Putamen (tissue), 1 donor: ENCODE results near the gene MYH6.
"Not testable (repeated sequence)": the region's sequence is repeated elsewhere in the genome, so short reads cannot be mapped to it uniquely, and the experiment has no call there.

Experiments used
- DNase-seq: peaks from one replicate; pipeline ENCODE4 v3.0.0-alpha.2; 2016; ENCODE audit warnings: low spot score

MYH6 gene

DNA sequence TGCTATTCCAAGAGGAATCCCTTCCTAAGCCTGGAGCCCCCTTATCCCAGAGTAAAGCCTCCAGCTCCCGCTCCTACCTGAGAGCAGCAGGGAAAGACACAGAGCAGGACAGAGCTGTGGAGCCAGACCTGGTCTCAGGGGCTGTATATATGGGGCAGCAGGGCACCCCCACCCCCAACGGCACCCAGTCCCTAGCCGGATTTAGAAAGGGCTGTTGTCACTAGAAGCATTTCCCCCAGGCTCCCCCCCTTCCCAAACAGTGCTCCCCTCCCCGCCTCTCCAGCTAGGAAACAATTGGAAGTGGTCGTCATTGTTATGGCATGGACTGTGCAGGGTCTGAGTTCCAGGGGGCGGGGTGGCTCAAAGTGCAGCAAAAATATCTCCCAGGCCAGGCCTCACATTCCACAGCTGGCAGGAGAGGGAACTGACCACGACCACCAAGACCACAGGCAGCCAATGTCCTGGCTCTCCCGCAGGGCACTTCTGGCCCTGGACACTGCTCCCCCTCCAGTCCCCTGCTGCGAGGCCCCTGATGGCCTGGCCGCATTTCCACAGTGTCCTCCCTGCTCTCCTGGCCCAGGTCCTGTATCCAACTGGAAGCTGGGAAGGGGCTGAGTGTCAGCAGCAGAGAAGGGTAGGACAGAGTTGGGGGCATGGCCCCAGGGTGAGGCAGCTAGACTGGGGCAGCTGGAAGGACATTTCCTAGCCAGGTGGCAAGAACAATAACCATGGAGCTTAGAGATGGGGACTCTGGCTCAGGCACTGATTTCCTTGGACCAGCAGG lies 27.7 kb upstream of the MYH6 start, which contains the start of gene MYH7:
TSS of gene MYH7 (minus strand) at position 118 of the 784 bp plus-strand sequence. CDS start 1,928 bp downstream, outside the sequence.
- DNase-seq = no peak

DNA sequence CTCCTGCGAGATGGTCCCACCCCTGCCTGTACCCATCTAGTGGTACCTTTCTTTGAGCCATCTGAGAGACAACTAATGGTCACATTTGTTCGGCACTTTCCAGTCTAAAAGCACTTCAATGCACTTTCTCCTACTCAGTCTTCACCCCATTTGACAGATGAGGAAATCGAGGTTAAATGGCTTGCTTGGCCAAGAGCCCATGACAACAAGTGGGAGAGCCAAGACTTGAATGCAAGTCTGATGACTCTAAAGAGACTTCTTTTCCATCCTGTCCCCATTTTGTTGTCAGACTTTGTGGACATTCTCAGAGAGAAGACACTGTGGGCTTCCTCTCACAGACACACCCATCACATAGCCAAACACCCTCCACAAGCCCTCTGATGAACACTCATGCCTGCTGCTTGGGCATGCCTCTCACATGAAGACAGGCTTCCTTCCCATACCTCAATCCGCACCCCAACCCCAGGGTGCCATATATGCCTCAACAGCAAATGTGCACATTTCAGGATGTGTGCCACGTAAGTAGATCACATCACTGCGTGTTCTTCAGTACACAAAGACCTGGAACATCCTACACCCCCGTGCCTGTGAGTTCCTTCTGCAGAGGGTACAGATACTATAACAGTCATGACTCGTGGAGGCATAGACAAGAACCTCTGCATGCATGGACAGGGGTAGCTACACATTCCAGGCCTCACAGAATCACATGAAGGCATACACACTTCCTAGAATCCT lies 26.6 kb upstream of the MYH6 start:
- DNase-seq = peak; percentile 28

DNA sequence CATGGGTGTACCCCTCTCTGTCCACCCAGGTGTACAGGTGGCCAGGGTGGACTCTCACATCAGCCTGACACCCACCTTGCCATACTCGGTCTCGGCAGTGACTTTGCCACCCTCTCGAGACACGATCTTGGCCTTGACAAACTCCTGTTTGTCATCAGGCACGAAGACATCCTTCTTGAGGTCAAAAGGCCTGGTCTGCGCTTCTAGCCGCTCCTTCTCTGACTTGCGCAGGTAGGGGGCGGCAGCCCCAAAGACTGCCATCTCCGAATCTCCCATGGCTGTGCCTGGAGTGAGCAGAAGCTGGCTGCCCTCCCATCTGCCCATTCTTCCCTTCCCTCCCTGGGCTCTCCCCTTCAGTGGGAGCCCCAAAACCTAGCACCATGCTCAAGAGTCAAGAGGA lies 25.4 kb upstream of the MYH6 start:
- no peak for DNase-seq

DNA sequence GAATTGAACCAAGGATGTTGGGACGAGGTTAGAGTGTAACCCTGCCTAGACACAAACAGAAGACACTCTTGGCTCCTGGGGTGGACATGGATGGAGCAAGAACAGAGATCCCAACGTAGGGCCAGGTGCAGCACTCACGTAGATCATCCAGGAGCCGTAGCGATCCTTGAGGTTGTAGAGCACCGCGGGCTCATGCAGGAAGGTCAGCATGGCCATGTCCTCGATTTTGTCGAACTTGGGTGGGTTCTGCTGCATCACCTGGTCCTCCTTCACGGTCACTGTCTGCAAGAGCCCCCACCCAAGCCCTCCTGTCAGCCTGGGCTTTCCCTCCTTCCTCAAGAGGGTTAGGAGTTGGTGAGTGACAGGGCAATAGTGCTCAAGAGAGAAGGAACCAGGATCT lies 24.9 kb upstream of the MYH6 start:
- DNase-seq = no peak

DNA sequence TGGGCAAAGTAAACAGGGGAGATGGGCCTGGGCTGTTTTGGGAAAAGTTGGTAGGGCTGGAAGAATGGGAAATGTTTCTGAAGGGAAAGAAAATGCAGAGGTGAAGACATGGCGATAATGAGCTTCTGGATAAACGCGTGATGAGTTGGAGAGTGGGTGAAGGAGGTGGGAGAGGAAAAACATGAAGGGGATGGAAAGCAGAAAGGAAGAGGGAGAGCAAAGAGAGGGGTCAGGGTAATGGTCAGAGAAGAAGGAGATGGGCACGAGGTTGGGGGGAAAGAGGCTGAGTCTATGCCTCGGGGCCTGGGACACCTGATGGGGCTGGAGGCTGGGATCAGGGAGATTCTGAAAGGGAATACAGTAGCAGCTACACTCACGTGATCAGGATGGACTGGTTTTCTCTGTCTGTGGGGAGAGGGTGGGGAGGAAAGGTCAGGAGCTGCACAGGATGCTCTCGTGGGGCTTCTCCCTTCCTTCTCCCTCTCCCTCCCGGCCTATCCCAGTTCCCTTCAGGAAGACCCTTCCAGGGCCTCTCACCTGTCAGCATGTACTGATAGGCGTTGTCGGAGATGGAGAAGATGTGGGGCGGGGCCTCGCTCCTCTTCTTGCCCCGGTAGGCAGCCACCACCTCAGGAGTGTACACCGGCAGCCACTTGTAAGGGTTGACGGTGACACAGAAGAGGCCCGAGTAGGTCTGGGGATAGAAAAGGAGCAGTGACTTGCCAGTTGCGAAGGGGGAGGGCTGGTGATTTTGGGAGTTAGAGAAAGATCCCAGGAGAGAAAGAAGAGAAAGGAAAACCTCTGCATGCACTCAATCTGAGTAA lies 24.2 kb upstream of the MYH6 start:
- DNase-seq = no peak

DNA sequence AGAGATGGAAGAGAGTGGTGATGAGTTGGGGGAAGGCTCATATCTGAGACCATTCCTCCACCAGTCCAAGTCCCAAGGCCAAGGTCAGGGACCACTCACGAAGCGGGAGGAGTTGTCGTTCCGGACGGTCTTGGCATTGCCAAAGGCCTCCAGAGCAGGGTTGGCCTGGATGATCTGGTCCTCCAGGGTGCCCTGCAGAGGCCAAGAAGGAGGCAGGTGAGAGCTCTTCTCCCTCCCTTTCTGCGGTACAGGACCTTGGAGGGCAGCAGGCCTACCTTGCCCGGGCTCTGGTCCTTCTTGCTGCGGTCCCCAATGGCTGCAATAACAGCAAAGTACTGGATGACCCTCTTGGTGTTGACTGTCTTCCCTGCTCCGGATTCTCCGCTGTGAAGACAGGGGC lies 23.4 kb upstream of the MYH6 start:
- no peak for DNase-seq

DNA sequence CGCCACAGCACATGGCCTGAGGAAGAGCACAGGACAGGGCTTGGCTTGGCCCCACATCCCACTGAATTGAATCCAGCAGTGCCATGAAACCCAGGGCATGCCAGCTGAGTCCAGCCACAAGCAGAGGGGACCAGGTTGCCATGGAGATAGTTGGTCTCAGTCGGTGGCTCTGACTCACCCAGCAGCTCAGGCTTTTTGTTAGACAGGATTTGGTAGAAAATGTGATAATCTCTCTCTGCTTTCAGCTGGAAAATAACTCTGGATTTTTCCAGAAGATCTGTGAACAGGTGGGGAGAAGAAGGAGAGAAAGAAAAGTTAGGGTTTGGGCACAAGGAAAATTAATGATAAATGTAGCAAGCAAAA lies 22.6 kb upstream of the MYH6 start:
- no peak for DNase-seq

DNA sequence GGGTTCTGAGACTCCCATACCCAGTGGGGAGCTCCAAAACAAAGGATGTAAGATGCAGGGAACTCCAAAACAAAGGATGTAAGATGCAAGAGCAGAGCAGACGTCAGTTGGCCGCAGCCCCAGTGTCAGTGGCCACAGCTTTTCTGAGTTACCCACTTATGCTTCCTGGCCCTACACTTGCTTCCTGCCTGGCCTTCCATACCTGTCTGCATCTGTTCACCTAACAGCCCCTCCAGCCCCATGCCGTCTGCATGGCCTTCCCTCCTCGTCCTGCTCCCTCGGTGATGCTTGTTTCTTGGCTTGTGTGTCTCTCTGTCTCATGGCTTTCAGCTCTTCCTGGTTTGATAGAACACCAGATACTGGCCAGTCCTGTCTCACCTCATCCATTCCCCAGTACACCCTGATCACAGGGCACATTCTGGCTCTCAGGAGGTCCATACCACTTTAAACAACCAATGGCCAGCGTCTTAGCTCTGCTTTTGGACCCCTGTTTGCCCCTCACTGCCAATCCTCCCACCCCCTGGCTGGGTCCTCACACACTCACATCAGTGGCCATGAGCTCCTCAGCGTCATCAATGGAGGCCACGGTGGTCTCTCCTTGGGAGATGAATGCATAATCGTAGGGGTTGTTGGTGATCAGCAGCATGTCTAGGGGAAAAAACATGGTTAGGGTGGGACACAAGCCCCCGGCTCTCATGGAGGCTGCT lies 22.1 kb upstream of the MYH6 start:
- no peak for DNase-seq

DNA sequence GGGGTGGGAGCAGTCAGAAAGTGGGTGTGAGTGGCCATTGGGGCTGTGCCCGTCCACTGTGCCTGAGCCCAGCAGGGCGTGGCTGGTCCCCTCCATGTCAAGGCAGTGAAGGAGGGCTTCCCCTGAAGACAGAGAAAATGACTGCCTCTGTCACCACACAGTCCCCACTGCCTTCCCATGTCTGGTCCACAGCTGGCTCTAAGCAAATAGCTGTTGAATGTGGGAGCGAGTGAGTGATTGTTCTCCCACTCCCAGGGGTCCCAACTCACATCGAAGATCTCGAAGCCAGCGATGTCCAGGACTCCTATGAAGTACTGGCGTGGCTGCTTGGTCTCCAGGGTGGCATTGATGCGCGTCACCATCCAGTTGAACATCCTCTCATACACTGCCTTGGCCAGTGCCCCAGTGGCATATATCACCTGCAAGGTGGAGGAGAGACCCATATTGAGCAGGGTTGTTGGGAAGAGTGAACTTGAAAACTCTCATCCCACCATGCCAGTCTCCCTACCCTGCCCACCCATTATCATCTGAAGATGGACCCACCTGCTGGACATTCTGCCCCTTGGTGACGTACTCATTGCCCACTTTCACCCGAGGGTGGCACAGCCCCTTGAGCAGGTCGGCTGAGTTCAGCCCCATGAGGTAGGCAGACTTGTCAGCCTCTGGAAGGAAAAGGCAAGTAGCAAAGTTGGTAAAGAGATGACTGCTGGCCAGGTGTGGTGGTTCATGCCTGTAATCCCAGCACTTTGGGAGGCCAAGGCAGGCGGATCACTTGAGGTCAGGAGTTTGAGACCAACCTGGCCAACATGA lies 20.8 kb upstream of the MYH6 start:
- no peak for DNase-seq

DNA sequence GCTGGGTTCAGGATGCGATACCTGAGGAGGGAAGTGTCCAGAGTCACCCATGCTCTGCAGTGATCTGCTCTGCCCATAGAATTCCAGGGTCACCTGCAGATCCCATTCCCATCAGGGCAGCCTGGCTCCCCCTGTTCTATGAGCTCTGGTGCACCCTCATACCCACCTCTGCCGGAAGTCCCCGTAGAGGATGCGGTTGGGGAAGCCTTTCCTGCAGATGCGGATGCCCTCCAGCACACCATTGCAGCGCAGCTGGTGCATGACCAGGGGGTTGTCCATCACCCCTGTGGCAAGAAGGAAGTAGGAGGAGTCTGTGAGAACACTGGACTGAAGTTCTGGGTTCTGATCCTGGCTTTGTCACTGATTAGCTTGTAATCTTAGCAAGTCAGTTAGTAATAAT lies 17.7 kb upstream of the MYH6 start:
- not testable (repeated sequence) for DNase-seq

DNA sequence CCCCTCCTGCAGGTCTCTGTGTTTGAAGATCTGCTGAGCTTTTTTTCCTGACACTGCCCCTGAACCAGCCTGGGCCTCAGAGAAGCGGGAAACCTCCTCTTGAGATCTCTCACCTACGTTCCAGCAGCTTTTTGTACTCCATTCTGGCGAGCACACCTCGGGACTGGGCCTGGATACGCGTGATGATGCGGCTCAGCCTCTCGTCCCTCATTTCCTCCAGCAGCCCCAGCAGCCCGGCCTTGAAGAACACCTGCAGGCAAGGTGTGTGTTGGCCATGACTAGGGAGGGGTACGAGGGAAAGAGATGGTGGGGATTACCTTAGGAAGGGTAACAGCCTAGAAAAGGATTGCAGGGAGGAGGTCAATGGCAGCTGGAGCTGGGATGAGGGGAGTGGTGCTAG lies 17.1 kb upstream of the MYH6 start:
- no peak for DNase-seq

DNA sequence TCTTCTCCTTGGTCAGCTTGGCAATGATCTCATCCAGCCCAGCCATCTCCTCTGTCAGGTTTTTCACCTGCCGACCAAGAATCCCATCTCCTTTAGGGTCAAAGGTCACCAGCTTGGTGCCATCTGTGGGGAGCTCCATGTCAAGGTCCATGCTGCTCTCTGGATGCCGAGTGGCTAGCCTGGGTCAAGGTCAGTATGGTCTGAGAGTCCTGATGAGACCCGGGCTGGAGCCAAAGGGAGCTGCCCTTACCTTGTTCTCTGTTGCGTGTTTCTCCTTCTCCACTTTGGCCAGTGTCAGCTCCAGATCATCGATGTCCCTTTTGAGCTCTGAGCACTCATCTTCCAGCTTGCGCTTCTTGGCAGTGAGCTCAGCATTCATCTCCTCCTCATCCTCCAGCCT lies 15.6 kb upstream of the MYH6 start:
- DNase-seq = no peak

DNA sequence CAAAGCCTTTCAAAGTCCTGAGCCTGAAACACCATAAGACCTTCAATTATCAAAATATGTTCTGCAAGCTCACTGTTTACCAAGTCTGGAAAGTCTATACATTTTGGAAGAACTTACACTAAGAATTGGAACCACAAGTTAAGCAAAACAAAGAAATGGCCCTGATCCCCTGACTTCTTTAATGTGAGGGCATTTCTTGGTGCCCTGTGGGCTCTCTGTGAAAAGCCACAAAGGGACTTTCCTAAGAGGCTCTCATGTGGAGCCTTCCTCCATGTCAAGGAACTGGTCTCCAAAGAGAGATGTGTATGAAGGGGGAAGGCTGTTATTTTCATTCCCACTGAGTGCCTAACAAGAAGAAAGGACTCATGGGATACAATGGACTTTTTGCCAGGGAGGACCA lies 13.5 kb upstream of the MYH6 start:
- DNase-seq = no peak

DNA sequence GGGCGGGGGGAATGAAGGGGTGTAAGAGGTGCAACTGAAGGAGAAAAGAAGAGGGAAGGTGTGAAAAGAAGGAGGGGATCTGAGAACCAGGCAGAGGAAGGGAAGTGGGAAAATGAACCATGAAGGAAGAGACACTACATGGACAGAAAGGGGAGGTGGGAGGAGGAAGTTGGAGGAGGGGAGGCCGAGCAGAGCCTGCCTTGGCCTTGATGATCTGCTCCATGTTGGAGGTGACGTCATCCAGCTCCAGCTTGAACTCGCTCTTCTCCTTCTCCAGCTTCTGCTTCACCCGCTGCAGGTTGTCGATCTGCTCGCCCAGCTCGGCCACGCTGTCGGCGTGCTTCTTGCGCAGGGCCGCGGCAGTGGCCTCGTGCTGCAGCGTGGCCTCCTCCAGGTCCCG lies 11.6 kb upstream of the MYH6 start:
- DNase-seq = not testable (repeated sequence)

DNA sequence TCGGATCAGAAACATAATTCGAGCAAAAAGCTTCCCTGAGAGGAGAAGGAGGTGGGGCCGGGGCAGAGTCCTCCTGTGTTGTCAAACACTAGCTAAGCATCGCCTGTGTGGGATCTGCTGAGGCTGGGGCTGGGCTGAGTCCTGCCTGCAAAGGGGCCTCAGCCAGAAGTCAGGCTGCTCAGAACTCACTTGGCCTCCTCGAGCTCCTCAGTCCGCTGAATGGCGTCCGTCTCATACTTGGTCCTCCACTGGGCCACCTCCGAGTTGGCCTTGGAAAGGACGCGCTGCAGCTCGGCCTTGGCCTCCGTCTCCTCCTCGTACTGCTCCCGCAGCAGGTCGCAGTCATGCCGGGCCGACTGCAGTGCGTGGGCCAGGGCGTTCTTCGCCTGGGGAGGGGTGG lies 9.9 kb upstream of the MYH6 start:
- no peak for DNase-seq

DNA sequence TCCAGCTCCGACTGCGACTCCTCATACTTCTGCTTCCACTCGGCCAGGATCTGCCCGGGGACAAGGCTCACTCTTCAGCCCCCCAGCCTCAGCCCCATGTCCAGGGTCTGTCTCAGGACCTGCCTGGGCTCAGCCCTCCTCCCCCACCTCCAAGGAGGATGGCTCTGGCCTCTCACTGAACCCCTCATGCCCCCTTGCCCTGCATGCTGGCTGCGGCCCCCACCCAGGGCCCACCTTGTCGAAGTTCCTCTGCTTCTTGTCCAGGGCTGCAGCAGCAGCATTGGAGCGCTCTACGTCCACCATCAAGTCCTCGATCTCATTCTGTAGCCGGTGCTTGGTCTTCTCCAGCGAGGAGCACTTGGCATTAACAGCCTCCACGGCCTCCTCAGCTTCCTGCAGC lies 9.2 kb upstream of the MYH6 start:
- DNase-seq = not testable (repeated sequence)

DNA sequence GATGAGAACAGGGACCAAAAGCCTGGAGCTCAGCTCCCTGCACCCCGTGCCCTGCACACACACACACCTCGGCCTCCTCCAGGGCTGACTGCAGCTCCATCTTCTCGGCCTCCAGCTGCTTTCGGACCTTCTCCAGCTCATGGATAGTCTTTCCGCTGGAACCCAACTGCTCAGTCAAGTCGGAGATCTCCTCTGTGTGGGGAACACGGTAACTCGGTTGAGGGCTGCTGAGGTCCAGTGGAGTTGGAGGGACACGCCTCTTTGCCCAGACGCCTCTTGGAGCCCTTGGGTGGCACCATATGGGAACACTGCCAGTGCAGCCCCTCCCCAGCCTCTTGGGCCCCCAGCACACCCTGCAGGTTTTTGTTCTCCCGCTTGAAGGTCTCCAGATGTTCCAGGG lies 8.7 kb upstream of the MYH6 start:
- DNase-seq = no peak

DNA sequence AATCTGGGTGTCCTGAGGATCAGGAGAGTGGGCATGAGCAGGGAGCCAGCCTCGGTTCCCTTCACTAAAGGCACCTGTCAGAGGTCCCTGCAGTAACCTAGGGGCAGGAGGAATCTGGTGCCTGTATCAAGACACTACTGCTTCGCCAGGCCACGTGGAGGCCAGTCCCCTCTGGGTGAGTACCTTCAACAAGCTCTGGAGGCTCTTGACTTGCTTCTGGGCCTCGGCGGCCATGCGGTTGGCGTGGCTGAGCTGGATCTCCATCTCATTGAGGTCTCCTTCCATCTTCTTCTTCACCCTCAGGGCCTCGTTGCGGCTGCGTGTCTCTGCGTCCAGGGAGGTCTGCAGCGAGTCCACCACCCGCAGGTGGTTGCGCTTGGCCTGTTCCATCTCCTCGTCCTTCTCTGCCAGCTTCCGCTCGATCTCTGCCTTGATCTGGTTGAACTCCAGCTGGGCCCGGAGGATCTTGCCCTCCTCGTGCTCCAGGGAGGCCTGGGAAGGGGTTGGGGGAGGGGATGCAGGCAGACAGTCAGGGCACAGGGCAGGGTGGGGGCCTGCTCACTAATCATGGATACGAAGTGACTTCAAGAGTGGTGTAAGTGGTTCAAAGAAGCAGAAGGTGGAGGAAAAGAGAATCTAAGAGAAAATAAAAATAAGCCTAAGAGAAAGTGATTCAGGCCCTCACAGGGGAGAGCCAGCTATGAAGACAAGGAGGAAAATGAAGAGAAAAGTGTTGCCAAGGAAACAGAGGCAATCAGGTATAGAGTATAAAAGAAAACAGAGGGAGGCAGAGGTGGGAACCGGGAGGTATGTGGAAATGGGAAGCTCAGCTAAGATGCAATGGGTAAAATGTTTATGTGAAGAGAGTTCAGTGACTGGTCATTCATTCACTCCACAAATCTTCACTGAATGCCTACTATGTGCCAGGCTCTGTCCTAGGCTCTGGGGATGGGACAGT lies 8.0 kb upstream of the MYH6 start:
- peak; percentile 24 for DNase-seq

DNA sequence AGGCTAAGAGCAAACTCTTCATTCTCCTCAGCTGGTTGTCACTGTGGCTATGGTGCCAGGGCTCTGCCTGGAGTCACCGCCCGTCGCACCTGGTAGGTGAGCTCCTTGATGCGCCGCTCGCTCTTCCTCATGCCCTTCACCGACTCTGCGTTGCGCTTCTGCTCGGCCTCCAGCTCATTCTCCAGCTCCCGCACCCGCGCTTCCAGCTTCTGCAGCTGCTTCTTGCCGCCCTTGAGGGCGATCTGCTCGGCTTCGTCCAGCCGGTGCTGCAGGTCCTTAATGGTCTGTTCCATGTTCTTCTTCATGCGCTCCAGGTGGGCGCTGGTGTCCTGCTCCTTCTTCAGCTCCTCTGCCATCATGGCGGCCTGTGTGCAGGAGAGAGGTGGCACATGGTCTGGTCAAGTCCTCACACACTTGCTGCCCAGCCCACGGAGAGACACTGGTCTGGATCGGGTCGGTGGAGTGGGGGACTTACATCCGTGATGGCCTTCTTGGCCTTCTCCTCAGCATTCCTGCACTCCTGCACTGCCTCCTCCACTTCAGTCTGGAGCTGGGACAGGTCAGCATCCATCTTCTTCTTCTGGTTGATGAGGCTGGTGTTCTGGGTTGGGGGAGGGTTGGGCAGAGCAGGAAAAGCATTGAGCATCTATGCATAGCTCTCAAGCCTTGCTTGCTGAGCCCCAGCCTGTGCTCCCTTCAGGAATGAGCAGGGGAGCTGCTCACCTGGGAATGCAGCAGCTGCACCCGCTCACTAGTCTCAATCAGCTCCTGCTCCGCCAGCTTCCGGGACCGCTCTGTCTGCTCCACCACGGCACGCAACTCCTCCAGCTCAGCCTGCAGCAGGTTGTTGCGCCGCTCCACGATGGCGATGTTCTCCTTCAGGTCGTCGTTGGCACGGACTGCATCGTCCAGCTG lies 7.1 kb upstream of the MYH6 start:
- DNase-seq = peak; percentile 21
